HG02885 (cell line): ENCODE data around the gene ATP6V0E2.
"Not testable (repeated sequence)": the region's sequence is repeated elsewhere in the genome, so short reads cannot be mapped to it uniquely, and the experiment has no call there.

Experiments used
- ATAC-seq: cut with Tn5 transposase; IDR thresholded peaks from one replicate; pipeline ENCODE4 v1.9.1; 2021; ENCODE audit warnings: mild to moderate bottlenecking; ENCODE audit not compliant: unreplicated experiment, poor library complexity

ATP6V0E2 gene

GRCh38 chr7:149874644-149875028 lies 867 bp downstream of the ATP6V0E2 start:
- no peak for ATAC-seq

- no peak for ATAC-seq
Observed at GRCh38 chr7:149875396-149875795, 1.6 kb downstream of the ATP6V0E2 start.

DNA sequence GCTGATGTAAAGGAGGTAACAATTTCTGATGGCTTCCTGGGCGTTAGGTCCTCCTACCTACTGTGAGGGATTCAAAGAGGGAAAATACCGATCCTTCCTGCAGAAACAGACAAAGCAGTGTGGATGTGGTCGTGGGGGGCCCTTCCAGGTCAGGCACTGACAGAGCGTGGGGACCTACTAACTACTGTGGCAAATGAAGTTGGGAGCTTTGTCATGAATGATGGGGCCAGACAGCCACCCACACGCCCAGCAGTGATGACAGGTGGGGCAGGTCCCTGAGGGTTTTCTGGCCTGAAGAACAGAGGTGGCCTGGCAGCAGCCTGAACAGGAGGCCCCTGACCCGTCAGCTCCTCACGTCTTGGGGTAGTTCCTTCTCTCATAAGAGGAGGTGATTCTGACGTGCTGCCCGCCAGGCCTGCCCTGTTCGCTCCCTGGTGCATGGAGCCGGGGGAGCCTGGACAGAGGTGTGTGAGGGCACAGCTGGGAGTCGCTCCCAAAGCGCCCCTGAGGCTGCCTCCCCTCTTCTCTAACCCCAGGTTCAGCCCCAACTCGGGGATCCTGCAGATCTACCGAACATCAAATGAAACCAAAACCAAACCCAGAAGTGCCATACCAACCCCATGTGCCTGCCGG lies 4.2 kb downstream of the ATP6V0E2 start:
- ATAC-seq: no peak

DNA sequence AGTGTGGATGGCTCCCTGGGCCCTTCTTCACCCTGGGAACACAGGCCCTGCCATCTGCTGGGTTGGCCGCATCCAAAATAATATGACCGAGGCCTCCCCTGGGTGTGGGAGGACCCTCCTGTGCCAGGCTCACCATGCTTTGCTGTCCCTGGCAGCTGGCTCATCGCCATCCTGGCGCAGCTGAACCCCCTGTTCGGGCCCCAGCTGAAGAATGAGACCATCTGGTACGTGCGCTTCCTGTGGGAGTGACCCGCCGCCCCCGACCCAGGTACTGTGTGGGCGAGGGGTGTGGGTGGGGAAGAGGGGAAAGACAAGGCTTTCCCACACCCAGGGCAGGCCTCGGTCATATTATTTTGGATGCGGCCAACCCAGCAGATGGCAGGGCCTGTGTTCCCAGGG lies 4.8 kb downstream of the ATP6V0E2 start:
- no peak for ATAC-seq

DNA sequence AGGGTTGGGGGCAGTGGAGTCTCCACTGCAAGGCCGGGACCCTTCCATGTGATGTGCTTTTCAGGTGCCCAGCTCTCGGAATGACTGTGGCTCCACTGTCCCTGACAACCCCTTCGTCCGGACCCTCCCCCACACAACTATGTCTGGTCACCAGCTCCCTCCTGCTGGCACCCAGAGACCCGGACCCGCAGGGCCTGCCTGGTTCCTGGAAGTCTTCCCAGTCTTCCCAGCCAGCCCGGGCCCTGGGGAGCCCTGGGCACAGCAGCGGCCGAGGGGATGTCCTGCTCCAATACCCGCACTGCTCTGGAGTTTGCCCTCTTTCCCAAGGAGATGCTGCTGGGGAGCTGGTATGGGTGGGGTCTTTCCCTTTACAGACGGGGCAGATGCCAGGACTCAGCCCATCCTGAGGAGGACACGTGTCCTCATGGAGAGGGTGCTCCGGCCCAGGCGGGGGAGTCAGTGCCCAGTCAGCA lies 5.5 kb downstream of the ATP6V0E2 start:
- ATAC-seq: no peak

GRCh38 chr7:149879766-149880637 lies 6.2 kb downstream of the ATP6V0E2 start:
- no peak for ATAC-seq

DNA sequence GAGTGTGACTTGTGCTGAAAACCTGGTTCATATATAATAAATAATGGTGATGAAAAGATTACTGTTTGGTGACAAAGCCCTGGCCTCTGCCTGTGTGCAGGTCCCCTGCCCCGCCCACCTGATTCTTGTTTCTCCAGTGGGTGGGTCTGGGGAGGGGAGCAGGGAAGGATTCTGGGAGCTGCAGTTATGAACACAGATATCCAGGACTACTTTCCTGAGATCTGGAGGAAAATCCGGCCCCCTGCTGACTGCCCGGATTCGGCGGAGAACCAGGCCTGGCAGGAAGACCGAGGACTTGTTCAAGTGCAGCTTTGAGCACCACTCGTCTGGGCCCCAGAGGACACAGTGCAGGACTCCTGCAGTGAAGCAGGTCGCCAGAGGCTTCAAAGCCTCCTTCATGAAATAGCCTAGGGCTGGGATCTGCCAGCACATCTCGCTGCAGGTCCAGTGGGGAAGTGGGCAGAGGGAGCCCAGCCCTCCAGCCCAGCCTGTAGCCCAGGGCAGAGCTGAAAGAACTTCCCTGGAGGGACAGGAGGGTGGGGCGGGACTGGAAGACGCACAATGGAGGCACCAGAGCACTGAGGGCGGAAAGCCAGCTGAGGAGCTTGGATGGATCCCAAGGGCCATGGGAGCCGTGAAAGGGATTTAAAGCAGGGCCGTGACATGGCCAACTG lies 7.0 kb downstream of the ATP6V0E2 start:
- ATAC-seq: no peak

DNA sequence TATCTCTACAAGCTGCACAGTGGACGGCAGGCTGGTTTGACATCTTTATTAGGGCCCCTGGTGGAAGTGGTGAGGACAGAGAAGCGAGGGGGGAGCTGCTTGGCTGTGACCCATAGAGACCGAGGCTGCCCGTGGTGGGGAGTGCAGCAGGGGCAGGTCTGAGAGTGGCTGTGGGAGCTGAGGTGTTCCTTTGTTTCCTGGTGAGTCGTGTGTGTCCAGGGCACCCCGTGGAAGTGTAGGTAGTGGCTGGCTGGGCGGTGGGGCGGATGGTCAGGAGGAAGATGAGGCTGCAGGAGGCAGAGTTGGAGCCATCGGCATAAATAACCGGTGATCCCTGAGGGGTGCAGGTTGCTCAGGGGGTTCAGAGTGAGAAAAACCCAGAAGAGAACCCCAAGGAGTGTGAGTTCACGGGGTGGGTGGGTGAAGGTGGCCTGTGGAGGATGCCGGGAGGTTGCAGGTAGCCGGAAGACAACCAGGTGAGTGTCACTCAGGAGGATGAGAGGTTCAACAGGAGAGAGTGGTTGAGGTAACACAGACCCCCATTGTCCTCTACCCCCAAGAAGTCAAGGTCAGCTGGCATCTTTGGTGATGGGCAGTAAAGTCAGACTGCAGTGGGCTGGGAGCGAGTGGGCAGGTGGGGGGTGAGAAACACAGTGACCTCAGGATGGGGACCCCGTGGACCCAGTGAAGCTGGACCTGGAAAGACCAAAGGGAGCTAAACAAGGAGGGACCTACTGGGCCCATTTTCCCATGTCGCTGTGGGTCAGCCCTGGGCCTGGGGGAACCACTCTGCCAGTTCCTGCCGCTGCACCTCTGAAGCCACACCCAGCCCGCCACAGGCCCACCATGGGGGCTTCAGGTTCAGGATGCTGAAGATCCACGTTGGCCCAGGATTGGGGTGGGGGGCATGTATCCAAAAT lies 7.8 kb downstream of the ATP6V0E2 start:
- ATAC-seq: no peak

DNA sequence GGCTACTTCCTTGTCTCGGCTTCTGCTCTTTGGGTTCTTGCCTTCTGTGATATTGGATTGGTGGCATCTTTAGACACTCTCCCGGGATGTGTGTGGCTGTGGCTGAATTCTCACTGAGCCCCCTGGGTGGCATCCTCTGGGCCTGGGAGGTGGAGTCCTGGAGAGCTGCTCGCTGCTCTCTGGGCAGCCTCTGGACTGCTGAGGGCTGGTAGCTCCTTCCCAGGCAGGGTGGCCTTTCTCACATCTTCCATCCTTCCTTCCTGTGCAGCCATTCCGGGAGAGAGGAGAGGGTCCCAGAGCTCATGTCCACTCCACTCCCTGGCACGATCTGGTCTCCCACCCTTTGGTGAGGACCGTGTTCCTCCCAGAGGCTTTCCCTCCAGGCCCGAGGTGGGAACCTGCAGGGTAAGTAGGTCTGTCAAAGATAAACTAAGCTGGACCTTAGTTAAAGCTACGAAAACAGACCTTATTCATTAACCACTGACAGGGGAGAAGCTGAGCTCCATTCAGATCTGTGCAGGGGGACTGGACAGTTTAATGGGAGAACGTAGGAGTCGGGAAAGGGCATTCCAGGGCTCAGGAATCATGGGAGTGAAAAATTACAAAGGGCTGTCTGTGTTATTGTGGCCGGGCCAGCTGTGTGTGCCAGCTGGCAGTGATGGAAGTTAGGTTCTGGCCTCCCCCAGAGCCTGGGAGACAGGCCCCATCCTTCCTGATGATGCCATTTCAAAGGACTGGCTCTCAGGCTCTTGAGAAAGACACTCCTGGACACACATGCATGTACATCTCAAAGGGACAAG lies 8.7 kb downstream of the ATP6V0E2 start:
- ATAC-seq: no peak

DNA sequence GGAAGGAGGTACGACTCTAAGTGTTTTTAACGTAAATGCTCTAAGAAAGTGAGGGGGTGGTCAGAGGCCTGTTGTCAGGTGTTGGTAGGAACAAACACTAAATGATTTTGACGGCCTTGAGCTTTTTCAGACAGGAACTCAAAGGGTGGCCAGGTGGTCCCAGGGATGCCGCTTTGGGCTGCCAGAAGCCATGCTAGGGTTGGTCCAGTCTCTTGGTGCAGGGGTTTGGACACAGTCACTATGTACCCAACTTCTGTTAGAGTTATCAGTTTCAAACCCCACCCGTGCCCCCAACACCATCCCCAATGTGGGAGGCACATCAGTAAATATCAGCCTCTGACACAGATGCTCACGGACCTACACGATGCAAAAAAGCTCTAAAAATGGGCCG lies 9.3 kb downstream of the ATP6V0E2 start:
- ATAC-seq: no peak

GRCh38 chr7:149883452-149883861 lies 9.7 kb downstream of the ATP6V0E2 start:
- peak; percentile 76 for ATAC-seq

DNA sequence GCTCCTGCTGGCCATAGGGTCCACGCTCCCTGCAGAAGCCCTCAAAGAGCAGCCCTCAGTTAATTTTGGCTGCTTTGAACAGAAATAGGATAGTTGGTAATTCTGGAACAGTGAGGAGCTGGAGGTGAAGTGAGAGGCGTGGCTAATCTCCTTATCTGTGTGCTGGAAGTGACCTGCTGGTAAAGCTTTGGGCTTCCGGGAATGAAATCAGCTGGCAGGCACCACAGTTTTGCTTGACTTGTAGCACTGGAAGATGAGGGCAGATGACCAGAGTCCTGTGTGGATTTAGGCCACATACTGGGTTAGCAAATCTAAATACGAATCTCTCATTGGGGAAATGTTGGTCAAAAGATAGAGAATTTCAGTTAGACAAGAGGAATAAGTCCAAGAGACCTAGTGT lies 10.2 kb downstream of the ATP6V0E2 start:
- no peak for ATAC-seq

GRCh38 chr7:149884541-149884940 lies 10.8 kb downstream of the ATP6V0E2 start:
- ATAC-seq: no peak

DNA sequence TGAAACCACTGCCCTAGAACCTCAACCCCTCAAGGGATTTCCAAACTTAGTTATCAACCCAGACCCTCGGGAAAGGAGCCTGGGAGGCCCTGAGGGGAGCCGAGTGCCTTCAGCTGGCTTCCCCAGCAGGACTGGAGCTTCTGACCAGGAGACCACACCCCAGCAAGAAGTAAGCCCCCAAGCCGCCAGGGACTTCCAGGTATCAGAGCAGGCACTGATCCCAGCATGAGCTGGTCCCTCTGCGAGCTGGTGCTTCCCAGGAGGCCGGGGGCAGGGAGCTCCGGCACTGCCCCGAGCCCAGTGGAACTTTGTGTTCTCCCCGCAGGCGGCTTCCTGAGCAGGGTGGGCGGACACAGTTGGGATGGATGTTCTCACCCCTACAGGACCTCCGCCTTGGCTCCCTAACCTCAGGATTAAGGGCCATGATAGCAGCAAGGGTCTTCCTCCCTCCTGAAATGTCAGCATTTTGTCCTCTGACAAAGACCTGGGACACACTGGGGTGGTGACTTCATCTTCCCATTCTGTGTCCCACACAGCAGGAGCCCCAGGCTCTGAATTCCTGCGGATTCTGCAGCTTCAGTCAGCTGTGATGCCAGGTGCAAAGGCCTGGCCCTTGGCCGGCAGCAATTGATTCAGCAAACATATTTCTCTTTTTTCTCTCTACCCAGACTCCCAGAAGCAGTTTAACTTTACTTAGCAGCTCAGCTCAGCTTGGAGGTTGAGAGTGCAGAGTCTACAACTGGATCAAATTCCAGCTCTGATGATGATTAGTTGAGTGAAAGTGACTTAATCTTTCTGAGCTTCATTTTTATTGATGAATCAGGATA lies 11.6 kb downstream of the ATP6V0E2 start:
- ATAC-seq: no peak

- ATAC-seq: no peak
Observed at GRCh38 chr7:149886018-149886415, 12.2 kb downstream of the ATP6V0E2 start.

DNA sequence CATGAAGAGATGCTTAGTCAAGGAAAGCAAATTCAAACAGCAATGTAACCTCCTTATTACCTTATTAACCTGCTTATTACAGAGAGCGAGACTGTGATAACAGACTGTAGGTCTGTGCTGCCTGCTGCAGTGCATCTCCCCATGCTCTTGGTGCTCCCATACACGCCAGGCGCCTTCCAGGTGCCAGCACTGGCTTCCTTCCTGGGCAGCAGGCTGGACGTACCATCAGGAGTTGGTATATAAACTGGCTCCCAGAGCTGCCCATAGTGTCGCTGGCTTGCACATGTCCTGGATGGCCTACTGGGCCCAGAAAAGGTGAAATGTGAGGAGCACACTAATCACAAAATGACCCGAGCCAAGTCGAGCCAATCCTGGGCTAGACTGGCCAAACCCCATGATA lies 13.5 kb downstream of the ATP6V0E2 start:
- ATAC-seq: no peak

- not testable (repeated sequence) for ATAC-seq
Observed at GRCh38 chr7:149890715-149891114, 16.9 kb downstream of the ATP6V0E2 start.

DNA sequence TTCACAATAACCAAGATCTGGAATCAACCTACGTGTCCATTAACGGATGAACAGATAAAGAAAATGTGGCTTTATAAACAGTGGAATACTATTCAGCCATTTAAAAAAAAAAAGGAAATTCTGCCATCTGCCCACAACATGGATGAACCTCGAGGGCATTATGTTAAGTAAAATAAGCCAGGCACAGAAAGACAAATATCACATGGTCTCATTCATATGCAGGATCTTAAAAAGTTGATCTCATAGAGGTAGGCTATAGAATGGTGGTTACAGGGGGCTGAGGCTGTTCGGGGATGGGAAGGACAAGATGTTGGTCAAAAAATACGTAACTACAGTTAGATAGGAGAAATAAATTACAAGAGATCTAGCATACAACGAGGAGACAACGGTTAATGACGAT lies 21.2 kb downstream of the ATP6V0E2 start:
- ATAC-seq: not testable (repeated sequence)
